ENCODE measurements around the gene RXRB. TPM values are rescaled to one million over a fixed set of nuclear protein-coding genes. Genes with fewer than 3 reads are reported as not detected.

The RXRB gene
- total and polyA plus RNA-seq, 2 of the 8 experiments (the other 6 are each of a cell fraction or from before 2014, with no cell fraction given) = 13.0 to 18.1 TPM

GRCh38 chr6:33197431-33198048, 2.9 kb downstream of the RXRB start:
- peaks cover 0 to 4% (median 0%) of the 10 kb centered on the region in 4 experiments; a peak in 3 of 7 replicates for H3K27me3 ChIP-seq (replicated peaks in 1 of 4; ENCODE audit: control insufficient read depth in 3 of 4, extremely low read depth in 1 of 4, insufficient read depth in 3 of 4, low read length in 3 of 4)
- no peak overlapping the region for H2BK20ac ChIP-seq (ENCODE audit: low read length)
- POLR2A ChIA-PET (ENCODE audit: partially characterized antibody) = interaction anchor here (0.7 to 2.6 kb wide), 12 partner anchors 8 to 226 kb away, joined by 3 to 10 read pairs (median 4); partner anchors contain the start of genes B3GALT4, RING1, RPS18 and VPS52
- H3K4me1 ChIP-seq (replicated peaks in 1 of 4; ENCODE audit: control insufficient read depth in 3 of 4, insufficient read depth in 4 of 4, low read length in 3 of 4) = peaks cover 5 to 18% (median 9%) of the 10 kb centered on the region in 4 experiments
- no peak overlapping the region for H2BK12ac ChIP-seq (ENCODE audit: low read depth, low read length)
- no peak overlapping the region for H3K9ac ChIP-seq (replicated peaks in 1 of 4; ENCODE audit: extremely low read depth in 1 of 4, low read depth in 3 of 4, low read length in 3 of 4)
- no peak overlapping the region for H3K23ac ChIP-seq (ENCODE audit: insufficient read length)
- H3K4ac ChIP-seq (replicated peaks; ENCODE audit: insufficient read length, low read depth, low read length) = no peak overlapping the region
- DNase-seq (ENCODE audit: low read depth in 1 of 2, low spot score in 2 of 2) = peak in 1 of 2 experiments; percentile 70
- H4K20me1 ChIP-seq (replicated peaks in 1 of 2; ENCODE audit: control insufficient read depth in 1 of 2, insufficient read depth in 2 of 2, low read length in 2 of 2) = peaks cover 0 to 13% of the 10 kb centered on the region in 2 experiments
- H3K79me2 ChIP-seq (ENCODE audit: control insufficient read depth in 1 of 2, insufficient read depth in 2 of 2, low read length in 2 of 2) = peaks cover 3 to 20% of the 10 kb centered on the region in 2 experiments; a peak in 3 of 4 replicates
- H4K5ac ChIP-seq (ENCODE audit: insufficient read length, low read depth, low read length) = no peak overlapping the region
- no peak overlapping the region for H3K56ac ChIP-seq (replicated peaks; ENCODE audit: insufficient read length, low read depth, low read length)
- no peak overlapping the region for H3K14ac ChIP-seq (ENCODE audit: insufficient read length)
- H3K18ac ChIP-seq (ENCODE audit: extremely low read depth, low read length) = no peak overlapping the region
- FAIRE-seq = no peak
- no peaks in the 10 kb centered on the region for H3K9me3 ChIP-seq (ENCODE audit: insufficient read depth in 2 of 2, low read depth in 1 of 2, low read length in 1 of 2)
- H2AFZ ChIP-seq (ENCODE audit: low read length) = no peak overlapping the region
- peaks cover 16% of the 10 kb centered on the region for H3K23me2 ChIP-seq (ENCODE audit: low read depth, low read length)
- H3K27ac ChIP-seq (ENCODE audit: low read depth, low read length) = no peak overlapping the region
- no peak overlapping the region for H4K8ac ChIP-seq (ENCODE audit: extremely low read depth, insufficient read depth, low read length)
- H3K79me1 ChIP-seq (ENCODE audit: low read depth, low read length) = peaks cover 10% of the 10 kb centered on the region; the same call in 1 of the 2 replicates
- H2BK5ac ChIP-seq (ENCODE audit: low read depth, low read length) = no peak overlapping the region
- no peak overlapping the region for H3K4me3 ChIP-seq (ENCODE audit: extremely low read depth in 1 of 4, insufficient read depth in 2 of 4, low read depth in 3 of 4, low read length in 4 of 4)
- no peak overlapping the region for H2AK5ac ChIP-seq (ENCODE audit: low read depth, low read length)
- no peak overlapping the region for H2BK120ac ChIP-seq (replicated peaks; ENCODE audit: low read depth, low read length)
- H3K4me2 ChIP-seq (ENCODE audit: insufficient read depth in 1 of 2, low read depth in 2 of 2, low read length in 2 of 2) = peak overlapping the region in 1 of 2 experiments; percentile 12; a peak in 2 of 4 replicates
- CTCF ChIA-PET (ENCODE audit: partially characterized antibody) = interaction anchor here (0.6 to 3.5 kb wide), 37 partner anchors 8 to 287 kb away, joined by 3 to 30 read pairs (median 5); partner anchors contain the start of gene RING1
- H2BK15ac ChIP-seq (ENCODE audit: low read length) = no peak overlapping the region
- WGBS, 2 experiments (ENCODE audit: extremely low coverage in 1 of 2, insufficient coverage in 1 of 2, insufficient read length in 1 of 2, insufficient replicate concordance in 2 of 2, low coverage in 1 of 2, low lambda C conversion rate in 2 of 2, missing lambda C conversion rate in 1 of 2) = 41% methylated on average over 12 of the region's 12 CpGs; no CpG with 5 or more reads in 1 of the 2 experiments
- no peak overlapping the region for H4K91ac ChIP-seq (replicated peaks; ENCODE audit: insufficient read length, low read length)
- H3K36me3 ChIP-seq (ENCODE audit: control insufficient read depth in 2 of 4, insufficient read depth in 4 of 4, low read length in 3 of 4) = peaks cover 4 to 18% (median 14%) of the 10 kb centered on the region in 4 experiments
- TF ChIP-seq SIN3A (conservative IDR thresholded peaks at IDR 0.05 in 1 of 2, IDR thresholded peaks at IDR 0.05 in 1 of 2; ENCODE audit: low read depth in 1 of 2, low read length in 2 of 2) (peak in 1 of 2 experiments; percentile 85; a peak in 2 of 4 replicates), SUZ12 (IDR thresholded peaks at IDR 0.05; ENCODE audit: low read length) (no peak)

All from H1 (cell line).